Measurements from ENCODE around the gene SERPIND1.

DNA sequence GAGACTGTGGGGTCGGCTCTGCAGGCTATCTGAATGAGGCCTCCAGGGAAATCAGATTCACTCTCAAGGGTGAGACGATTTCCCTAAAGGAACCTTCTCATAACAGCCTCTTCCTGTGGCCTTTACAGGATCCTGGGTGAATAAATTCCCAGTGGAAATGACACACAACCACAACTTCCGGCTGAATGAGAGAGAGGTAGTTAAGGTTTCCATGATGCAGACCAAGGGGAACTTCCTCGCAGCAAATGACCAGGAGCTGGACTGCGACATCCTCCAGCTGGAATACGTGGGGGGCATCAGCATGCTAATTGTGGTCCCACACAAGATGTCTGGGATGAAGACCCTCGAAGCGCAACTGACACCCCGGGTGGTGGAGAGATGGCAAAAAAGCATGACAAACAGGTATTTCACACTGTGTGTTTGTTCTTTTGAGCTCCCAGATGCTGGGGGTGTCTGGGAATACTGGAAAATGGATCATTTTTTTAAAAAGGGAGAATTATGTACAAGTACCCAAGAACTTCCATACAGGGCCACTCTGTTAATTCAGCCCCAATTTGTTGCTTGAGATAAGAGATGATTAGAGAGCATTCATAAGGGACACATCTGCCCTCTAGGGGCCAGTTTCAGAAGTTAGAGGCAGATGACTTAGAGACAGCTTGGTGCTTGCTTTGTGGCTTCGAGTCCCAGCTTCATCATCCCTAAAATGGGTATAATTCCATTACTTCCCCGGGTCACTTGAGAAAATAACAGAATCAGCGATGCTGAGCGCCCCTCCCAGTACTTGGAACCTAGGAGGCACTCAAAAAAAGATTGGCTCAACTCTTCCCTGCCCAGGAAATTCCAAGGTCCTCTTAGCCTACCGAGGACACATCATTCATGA lies 10.2 kb downstream of the SERPIND1 start:
- TF ChIP-seq, protein P1, sequence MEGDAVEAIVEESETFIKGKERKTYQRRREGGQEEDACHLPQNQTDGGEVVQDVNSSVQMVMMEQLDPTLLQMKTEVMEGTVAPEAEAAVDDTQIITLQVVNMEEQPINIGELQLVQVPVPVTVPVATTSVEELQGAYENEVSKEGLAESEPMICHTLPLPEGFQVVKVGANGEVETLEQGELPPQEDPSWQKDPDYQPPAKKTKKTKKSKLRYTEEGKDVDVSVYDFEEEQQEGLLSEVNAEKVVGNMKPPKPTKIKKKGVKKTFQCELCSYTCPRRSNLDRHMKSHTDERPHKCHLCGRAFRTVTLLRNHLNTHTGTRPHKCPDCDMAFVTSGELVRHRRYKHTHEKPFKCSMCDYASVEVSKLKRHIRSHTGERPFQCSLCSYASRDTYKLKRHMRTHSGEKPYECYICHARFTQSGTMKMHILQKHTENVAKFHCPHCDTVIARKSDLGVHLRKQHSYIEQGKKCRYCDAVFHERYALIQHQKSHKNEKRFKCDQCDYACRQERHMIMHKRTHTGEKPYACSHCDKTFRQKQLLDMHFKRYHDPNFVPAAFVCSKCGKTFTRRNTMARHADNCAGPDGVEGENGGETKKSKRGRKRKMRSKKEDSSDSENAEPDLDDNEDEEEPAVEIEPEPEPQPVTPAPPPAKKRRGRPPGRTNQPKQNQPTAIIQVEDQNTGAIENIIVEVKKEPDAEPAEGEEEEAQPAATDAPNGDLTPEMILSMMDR (IDR thresholded peaks at IDR 0.05; ENCODE audit: low read depth, low read length, poor library complexity, severe bottlenecking), result peak; percentile 81
- TF ChIP-seq EZH2phosphoT487 (IDR thresholded peaks at IDR 0.05; ENCODE audit: borderline replicate concordance, low read length), result no peak

All from DOHH2 (cell line).